RWPE2 (cell line): ENCODE data around the gene C4orf36.
"Not testable (repeated sequence)": the region's sequence is repeated elsewhere in the genome, so short reads cannot be mapped to it uniquely, and the experiment has no call there.

Experiments used
- ATAC-seq: fragments of 200-7000 bp; cut with Tn5 transposase; 3 replicates; pipeline ENCODE4 v1.9.1; 2021; ENCODE audit warnings: low read depth
- DNase-seq: peaks from one replicate; pipeline ENCODE4 v3.0.0-alpha.2; 2020; ENCODE audit warnings: low spot score
- H3K27ac ChIP-seq: fragments of 450-650 bp; 2 replicates; pipeline ENCODE4 v1.5.1; 2017; ENCODE audit warnings: mild to moderate bottlenecking; ENCODE audit not compliant: poor library complexity, severe bottlenecking
- H3K27me3 ChIP-seq: fragments of 250-450 bp; sonication (Bioruptor Pico); 2 replicates; pipeline ENCODE4 v1.5.1; 2021; ENCODE audit warnings: mild to moderate bottlenecking, moderate library complexity; ENCODE audit not compliant: insufficient read depth, poor library complexity, severe bottlenecking
- H3K36me3 ChIP-seq: fragments of 250-450 bp; sonication (Bioruptor Pico); 2 replicates; pipeline ENCODE4 v1.5.1; 2020; ENCODE audit warnings: low read depth, mild to moderate bottlenecking, moderate library complexity
- H3K4me1 ChIP-seq: fragments of 250-450 bp; sonication (Bioruptor Pico); 2 replicates; pipeline ENCODE4 v1.5.1; 2021; ENCODE audit warnings: mild to moderate bottlenecking, moderate library complexity; ENCODE audit not compliant: insufficient read depth, poor library complexity, severe bottlenecking
- H3K4me3 ChIP-seq: fragments of 250-450 bp; sonication (Bioruptor Pico); 2 replicates; pipeline ENCODE4 v1.5.1; 2021; ENCODE audit warnings: mild to moderate bottlenecking, moderate library complexity; ENCODE audit not compliant: severe bottlenecking
- H3K9me3 ChIP-seq: fragments of 250-450 bp; sonication (Bioruptor Pico); 2 replicates; pipeline ENCODE4 v1.5.1; 2021; ENCODE audit warnings: mild to moderate bottlenecking, moderate library complexity; ENCODE audit not compliant: severe bottlenecking
- TF ChIP-seq, protein P1 (sequence below): fragments of 450-650 bp; IDR thresholded peaks from one replicate; pipeline ENCODE4 v1.5.1; 2017; ENCODE audit warnings: mild to moderate bottlenecking, moderate library complexity; ENCODE audit not compliant: poor library complexity, severe bottlenecking

Gene C4orf36

DNA sequence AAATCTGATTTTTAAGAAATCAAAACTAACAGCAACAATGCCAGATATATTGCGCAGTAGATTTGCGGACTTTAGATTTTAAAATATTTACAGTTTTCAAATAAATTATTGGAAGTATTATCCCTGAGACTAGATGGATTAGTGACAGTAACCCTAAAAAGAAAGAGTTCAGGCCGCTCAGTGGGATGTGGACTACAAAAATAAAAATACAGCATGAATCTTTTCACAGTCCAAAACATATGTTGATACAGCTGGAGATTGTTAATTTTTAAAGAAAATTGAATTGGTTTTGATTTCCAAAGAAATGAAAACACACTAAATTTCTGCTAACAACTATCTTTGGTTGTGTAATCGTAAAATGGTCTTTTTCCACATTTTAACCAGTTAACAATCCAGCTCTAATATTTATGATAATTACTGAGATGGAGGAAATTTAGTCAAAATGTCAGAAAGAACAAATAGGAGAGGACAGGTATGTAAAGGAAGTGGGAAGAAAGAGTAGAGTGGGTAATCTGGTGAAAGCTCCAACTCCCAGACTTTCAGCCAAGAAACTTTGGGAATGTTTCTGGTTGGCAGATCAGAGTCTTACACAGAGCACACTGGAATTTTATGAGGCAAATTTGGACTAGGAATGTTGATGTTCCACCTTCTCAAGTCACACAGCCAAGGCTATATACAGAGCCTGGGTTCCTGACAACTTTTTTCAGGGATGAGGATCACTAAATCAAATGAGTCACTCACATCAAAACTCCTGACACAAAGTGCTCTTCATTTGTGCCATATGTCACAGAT lies 15.1 kb downstream of the C4orf36 start:
- peaks cover 10% of the 10 kb centered on the region for H3K9me3 ChIP-seq
- no peaks in the 10 kb centered on the region for H3K27me3 ChIP-seq
- no peak for DNase-seq
- TF ChIP-seq, protein P1, sequence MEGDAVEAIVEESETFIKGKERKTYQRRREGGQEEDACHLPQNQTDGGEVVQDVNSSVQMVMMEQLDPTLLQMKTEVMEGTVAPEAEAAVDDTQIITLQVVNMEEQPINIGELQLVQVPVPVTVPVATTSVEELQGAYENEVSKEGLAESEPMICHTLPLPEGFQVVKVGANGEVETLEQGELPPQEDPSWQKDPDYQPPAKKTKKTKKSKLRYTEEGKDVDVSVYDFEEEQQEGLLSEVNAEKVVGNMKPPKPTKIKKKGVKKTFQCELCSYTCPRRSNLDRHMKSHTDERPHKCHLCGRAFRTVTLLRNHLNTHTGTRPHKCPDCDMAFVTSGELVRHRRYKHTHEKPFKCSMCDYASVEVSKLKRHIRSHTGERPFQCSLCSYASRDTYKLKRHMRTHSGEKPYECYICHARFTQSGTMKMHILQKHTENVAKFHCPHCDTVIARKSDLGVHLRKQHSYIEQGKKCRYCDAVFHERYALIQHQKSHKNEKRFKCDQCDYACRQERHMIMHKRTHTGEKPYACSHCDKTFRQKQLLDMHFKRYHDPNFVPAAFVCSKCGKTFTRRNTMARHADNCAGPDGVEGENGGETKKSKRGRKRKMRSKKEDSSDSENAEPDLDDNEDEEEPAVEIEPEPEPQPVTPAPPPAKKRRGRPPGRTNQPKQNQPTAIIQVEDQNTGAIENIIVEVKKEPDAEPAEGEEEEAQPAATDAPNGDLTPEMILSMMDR = no peak
- H3K4me3 ChIP-seq = no peak overlapping the region
- H3K27ac ChIP-seq = no peak overlapping the region
- peaks cover under 1% of the 10 kb centered on the region for H3K4me1 ChIP-seq
- no peak for ATAC-seq
- no peaks in the 10 kb centered on the region for H3K36me3 ChIP-seq

DNA sequence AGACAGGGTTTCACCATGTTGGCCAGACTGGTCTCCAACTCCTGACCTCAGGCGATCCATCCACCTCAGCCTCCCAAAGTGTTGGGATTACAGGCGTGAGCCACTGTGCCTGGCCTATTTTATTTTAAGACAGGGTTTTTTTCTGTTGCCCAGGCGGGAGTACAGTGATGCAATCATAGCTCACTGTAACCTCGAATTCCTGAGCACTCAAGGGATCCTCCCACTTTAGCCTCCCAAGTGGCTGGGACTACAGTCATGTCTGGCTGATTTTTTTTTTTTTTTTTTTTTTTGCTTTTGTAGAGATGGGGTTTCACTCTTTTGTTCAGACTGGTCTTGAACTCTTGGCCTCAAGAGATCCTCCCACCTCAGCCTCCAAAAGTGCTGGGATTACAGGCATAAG lies 16.8 kb downstream of the C4orf36 start:
- not testable (repeated sequence) for H3K36me3 ChIP-seq, ATAC-seq, H3K4me1 ChIP-seq, H3K4me3 ChIP-seq, H3K9me3 ChIP-seq, DNase-seq, H3K27ac ChIP-seq, H3K27me3 ChIP-seq

DNA sequence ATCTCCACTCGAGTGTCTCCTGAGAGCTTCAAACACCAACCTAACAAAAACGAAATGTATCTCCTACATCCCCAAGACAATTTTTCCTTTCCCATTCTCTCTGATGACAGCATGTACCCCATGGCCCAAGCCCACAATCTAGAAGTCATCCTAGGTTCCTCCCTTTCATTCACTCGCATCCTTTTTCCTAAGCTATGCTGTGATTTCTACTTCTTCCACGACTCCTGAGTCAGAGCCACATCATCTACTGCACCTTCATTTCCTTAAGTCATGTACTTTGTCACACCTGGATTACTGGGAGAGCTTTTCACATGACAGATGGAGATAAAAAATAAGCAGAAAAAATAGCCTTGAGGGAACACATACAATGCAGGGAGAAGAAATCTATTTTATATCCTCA lies 20.1 kb downstream of the C4orf36 start:
- Histone ChIP-seq H3K36me3 (no peaks in the 10 kb centered on the region), H3K9me3 (no peaks in the 10 kb centered on the region), H3K4me1 (peaks cover 2% of the 10 kb centered on the region), H3K27ac (no peak overlapping the region), H3K27me3 (no peaks in the 10 kb centered on the region), H3K4me3 (no peak overlapping the region)
- TF ChIP-seq, protein P1 = no peak
- no peak for DNase-seq
- ATAC-seq = peak; percentile 58; the same call in 1 of the 3 replicates

DNA sequence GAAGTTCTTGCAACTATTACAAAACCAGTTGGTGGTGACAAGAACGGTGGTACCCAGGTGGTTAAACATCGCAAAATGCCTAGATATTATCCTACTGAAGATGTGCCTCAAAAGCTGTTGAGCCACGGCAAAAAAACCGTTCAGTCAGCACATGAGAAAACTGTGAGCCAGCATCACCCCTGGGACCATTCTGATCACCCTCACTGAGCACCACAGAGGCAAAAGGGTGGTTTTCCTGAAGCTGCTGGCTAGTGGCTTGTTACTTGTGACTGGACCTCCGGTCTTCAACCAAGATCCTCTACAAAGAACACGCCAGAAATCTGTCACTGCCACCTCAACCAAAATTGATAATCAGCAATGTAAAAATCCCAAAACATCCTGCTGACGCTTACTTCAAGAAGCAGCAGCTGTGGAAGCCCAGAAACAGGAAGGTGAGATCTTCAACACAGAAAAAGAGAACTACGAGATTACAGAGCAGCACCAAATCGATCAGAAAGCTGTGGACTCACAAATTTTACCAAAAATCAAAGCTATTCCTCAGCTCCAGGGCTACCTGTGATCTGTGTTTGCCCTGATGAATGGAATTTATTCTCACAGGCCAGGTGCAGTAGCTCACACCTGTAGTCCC lies 21.7 kb downstream of the C4orf36 start:
- H3K27me3 ChIP-seq = no peaks in the 10 kb centered on the region
- peaks cover 2% of the 10 kb centered on the region for H3K4me1 ChIP-seq
- DNase-seq (no peak), ATAC-seq (no peak)
- TF ChIP-seq, protein P1 = no peak
- H3K9me3 ChIP-seq = no peaks in the 10 kb centered on the region
- no peak overlapping the region for H3K27ac ChIP-seq
- H3K36me3 ChIP-seq = no peaks in the 10 kb centered on the region
- H3K4me3 ChIP-seq = no peak overlapping the region

DNA sequence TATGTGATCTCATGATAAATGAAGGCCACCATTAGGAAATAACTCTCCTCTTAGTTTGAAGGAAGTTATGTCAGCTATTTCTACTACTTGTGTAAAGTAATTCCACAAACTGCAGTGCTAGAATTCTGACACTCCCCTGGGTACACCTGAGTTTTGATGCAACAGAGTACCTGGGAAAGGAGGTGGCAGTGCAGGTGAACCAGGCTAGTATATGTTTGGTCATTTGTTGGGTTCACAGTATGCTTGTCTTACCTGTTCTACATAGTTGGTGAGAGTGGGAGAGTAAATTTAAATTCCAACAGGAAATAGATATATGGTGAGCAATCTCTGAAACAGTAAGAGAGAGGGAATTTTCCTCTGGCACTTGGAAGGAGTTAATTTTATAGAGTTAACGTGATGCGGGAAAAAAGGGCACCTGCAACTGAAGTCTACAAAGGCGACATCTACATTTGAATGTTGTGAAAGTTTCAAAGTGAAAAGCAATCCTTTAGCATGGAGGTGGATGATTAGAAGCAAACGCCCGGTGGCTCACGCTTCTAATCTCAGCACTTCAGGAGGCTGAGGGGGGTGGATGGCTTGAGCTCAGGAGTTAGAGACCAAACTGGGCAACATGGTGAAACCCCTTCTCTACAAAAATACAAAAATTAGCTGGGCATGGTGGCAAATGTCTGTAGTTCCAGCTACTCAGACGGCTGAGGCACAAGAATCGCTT lies 34.7 kb downstream of the C4orf36 start:
- H3K36me3 ChIP-seq = no peaks in the 10 kb centered on the region
- TF ChIP-seq, protein P1 = no peak
- no peaks in the 10 kb centered on the region for H3K9me3 ChIP-seq
- no peak overlapping the region for H3K4me3 ChIP-seq
- no peaks in the 10 kb centered on the region for H3K27me3 ChIP-seq
- ATAC-seq (peak; percentile 68), DNase-seq (no peak)
- peak overlapping the region; percentile 45 for H3K27ac ChIP-seq
- H3K4me1 ChIP-seq = peaks cover 29% of the 10 kb centered on the region
